ENCODE measurements around the gene ACSM2A. TPM values are rescaled to one million over a fixed set of nuclear protein-coding genes. Genes with fewer than 3 reads are reported as not detected.
A peak's percentile ranks its signal among the peaks of the same experiment; 100 is the strongest.

Gene ACSM2A
- total and polyA plus RNA-seq, 9 of the 15 experiments (the other 6 are each of a cell fraction or from before 2014, with no cell fraction given): 0.09 TPM; not detected in 8

GRCh38 chr16:20507280-20507679, 56.0 kb downstream of the ACSM2A start:
- BruUV-seq (replicated peaks): no TSS peak
- intact Hi-C loops (cut with micrococcal nuclease) (no loop called here), in situ Hi-C loops (cut with MboI) (no loop called here)
- DNase-seq (ENCODE audit: extremely low read depth in 1 of 4, low spot score in 3 of 4) (no peak), FAIRE-seq (no peak), ATAC-seq (no peak)
- no peaks in the 10 kb centered on the region for H3K79me2 ChIP-seq (ENCODE audit: control insufficient read depth, insufficient read depth, low read length)
- H3K4me1 ChIP-seq (replicated peaks in 1 of 2; ENCODE audit: control insufficient read depth in 2 of 2, insufficient read depth in 2 of 2, low read length in 2 of 2): no peaks in the 10 kb centered on the region
- no peak overlapping the region for H2AFZ ChIP-seq (ENCODE audit: low read depth, low read length)
- WGBS (ENCODE audit: insufficient coverage, low coverage, missing lambda C conversion rate): 0% methylated on average over 2 of the region's 2 CpGs
- H4K20me1 ChIP-seq (replicated peaks; ENCODE audit: control insufficient read depth, insufficient read depth, low read length): no peaks in the 10 kb centered on the region
- no peak overlapping the region for H3K4me2 ChIP-seq (ENCODE audit: insufficient read depth, low read length)
- H3K36me3 ChIP-seq (ENCODE audit: control insufficient read depth, insufficient read depth, low read length): no peaks in the 10 kb centered on the region
- H3K9me3 ChIP-seq (replicated peaks; ENCODE audit: control insufficient read depth, insufficient read depth, low read depth, low read length): no peaks in the 10 kb centered on the region
- H3K27ac ChIP-seq (ENCODE audit: extremely low read depth, low read depth, low read length): no peak overlapping the region
- no peak overlapping the region for H3K4me3 ChIP-seq
- H3K9ac ChIP-seq (ENCODE audit: insufficient read depth in 1 of 2, low read depth in 2 of 2, low read length in 2 of 2): no peak overlapping the region
- CTCF ChIA-PET (ENCODE audit: low intra/inter-chr PET ratio): no interaction called here
- H3K27me3 ChIP-seq (ENCODE audit: control insufficient read depth in 2 of 2, insufficient read depth in 2 of 2, low read length in 2 of 2): no peaks in the 10 kb centered on the region
- no peaks in the 10 kb centered on the region for H3K9me1 ChIP-seq (ENCODE audit: control insufficient read depth, insufficient read depth, low read length)
- TF ChIP-seq ZC3H11A (IDR thresholded peaks at IDR 0.05; ENCODE audit: low read depth, low read length): no peak
- TF ChIP-seq, protein P1, sequence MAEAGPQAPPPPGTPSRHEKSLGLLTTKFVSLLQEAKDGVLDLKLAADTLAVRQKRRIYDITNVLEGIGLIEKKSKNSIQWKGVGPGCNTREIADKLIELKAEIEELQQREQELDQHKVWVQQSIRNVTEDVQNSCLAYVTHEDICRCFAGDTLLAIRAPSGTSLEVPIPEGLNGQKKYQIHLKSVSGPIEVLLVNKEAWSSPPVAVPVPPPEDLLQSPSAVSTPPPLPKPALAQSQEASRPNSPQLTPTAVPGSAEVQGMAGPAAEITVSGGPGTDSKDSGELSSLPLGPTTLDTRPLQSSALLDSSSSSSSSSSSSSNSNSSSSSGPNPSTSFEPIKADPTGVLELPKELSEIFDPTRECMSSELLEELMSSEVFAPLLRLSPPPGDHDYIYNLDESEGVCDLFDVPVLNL (CRISPR knock-in tag; IDR thresholded peaks at IDR 0.05; ENCODE audit: low read depth): no peak
- no peak for TF ChIP-seq POLR2AphosphoS2 (IDR thresholded peaks at IDR 0.05; ENCODE audit: low read length)
- TF ChIP-seq, protein P2, sequence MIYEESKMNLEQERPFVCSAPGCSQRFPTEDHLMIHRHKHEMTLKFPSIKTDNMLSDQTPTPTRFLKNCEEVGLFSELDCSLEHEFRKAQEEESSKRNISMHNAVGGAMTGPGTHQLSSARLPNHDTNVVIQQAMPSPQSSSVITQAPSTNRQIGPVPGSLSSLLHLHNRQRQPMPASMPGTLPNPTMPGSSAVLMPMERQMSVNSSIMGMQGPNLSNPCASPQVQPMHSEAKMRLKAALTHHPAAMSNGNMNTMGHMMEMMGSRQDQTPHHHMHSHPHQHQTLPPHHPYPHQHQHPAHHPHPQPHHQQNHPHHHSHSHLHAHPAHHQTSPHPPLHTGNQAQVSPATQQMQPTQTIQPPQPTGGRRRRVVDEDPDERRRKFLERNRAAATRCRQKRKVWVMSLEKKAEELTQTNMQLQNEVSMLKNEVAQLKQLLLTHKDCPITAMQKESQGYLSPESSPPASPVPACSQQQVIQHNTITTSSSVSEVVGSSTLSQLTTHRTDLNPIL (CRISPR knock-in tag; IDR thresholded peaks at IDR 0.05): no peak
- TF ChIP-seq CBX5 (IDR thresholded peaks at IDR 0.05; ENCODE audit: borderline replicate concordance, low read depth): peak; percentile 75; the same call in 1 of the 2 replicates
- TF ChIP-seq, protein P3, sequence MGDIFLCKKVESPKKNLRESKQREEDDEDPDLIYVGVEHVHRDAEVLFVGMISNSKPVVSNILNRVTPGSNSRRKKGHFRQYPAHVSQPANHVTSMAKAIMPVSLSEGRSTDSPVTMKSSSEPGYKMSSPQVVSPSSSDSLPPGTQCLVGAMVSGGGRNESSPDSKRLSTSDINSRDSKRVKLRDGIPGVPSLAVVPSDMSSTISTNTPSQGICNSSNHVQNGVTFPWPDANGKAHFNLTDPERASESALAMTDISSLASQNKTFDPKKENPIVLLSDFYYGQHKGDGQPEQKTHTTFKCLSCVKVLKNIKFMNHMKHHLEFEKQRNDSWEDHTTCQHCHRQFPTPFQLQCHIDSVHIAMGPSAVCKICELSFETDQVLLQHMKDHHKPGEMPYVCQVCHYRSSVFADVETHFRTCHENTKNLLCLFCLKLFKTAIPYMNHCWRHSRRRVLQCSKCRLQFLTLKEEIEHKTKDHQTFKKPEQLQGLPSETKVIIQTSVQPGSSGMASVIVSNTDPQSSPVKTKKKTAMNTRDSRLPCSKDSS (IDR thresholded peaks at IDR 0.05; ENCODE audit: low read depth, partially characterized antibody): peak; percentile 22
- TF ChIP-seq, protein P4, sequence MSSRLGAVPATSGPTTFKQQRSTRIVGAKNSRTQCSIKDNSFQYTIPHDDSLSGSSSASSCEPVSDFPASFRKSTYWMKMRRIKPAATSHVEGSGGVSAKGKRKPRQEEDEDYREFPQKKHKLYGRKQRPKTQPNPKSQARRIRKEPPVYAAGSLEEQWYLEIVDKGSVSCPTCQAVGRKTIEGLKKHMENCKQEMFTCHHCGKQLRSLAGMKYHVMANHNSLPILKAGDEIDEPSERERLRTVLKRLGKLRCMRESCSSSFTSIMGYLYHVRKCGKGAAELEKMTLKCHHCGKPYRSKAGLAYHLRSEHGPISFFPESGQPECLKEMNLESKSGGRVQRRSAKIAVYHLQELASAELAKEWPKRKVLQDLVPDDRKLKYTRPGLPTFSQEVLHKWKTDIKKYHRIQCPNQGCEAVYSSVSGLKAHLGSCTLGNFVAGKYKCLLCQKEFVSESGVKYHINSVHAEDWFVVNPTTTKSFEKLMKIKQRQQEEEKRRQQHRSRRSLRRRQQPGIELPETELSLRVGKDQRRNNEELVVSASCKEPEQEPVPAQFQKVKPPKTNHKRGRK (tag; IDR thresholded peaks at IDR 0.05): no peak
- peak; percentile 23 for TF ChIP-seq ZFP36 (IDR thresholded peaks at IDR 0.05; ENCODE audit: low read depth, low read length, partially characterized antibody)
- no peak for TF ChIP-seq RBM25 (IDR thresholded peaks at IDR 0.05; ENCODE audit: low read depth, low read length, severe bottlenecking)
- POLR2A ChIA-PET: no interaction called here

Data from K562 (cell line).